Stimulated activated CD8-positive, alpha-beta memory T cell treated with anti-CD3 and anti-CD28 coated beads, Interleukin-15, amount 100 ng/mL, for 4 hours (primary cell): Measurements from ENCODE around the gene LONP1.

Source experiments
- DNase-seq, 2 donors: peaks; one replicate each; pipeline ENCODE4 v3.0.0-alpha.2; 2020; ENCODE audit warnings: low read depth in 2 of 2

LONP1 gene

DNA sequence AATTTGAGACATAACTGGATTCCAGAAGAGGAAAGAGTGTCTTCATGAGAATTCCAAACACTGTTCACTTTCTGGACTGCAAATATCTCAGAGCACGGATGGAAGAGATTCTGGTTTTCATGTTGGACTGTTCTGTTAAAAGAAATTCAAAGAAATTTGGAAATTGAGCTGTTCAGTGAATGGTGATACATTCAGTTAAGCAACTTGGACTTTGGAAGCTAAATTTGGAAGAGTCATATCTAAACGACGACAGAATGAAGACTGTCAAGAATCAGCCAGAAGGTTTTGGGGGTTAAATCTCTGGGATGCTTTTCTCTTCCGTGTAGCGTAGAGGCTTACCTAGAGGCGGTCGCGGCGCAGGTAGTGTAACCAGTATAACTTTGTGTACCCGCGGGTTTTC is 71.5 kb downstream of the LONP1 start:
- DNase-seq, result no peak

DNA sequence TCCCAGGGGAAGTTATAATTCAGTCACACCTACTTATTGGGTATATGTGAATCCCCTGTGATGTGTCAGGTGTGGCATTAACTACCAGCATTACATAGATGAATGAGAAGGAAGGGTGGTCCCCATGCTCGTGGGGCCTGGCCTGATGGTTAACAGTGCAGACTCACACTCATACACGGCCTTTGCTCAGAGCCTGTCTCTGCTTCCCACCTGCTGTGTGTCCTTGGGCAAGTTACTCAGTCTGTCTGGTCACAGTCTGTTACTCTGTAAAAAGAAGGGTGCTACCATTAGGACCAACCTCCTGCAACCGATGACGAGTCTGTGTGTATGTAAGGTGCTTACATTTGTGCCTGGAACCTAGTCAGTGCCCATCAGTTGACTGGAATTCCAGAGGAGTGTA is 73.2 kb downstream of the LONP1 start:
- DNase-seq, result no peak

DNA sequence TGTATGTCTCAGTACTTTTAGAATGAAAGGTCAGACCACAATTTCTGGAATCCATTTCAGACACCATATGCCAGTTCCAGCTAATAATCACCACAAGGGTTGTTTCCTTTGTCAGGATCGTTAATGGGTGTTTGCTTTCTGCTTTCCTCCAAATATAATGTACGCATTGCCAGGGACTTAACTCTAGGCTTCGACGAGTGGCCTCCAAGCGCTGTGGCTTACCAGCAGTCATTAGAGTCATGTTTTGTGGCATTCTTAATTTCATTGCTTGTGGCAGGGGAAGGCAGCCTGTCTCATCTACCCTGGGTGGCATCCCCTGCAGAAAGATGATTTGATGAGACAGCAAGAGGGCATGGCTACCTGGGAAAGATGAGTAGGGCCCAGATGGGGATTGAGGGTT is 74.5 kb downstream of the LONP1 start:
- DNase-seq, result no peak

DNA sequence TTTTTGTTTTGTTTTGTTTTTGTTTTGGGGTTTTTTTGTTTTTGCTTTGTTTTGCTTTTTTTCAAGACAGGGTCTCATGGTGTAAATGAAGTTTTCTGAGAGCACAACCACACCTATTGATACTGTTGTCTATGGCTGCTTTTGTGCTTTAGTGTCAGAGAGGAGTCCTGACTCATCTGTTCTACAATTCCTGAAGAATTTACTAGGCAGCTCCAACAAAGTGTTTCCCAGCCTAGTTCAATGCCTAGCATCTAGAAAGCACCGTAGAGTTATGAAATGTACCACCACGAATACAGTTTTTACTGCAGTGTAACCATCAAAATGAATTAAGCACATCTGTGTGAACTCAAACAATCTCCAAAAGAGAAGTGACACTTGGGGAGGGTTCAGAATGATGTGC is 75.9 kb downstream of the LONP1 start:
- no peak for DNase-seq

GRCh38 chr19:5643060-5643459 is 76.9 kb downstream of the LONP1 start:
- no peak for DNase-seq

GRCh38 chr19:5642204-5642603 is 77.7 kb downstream of the LONP1 start:
- no peak for DNase-seq
